Mesothelial cell of epicardium (in vitro differentiated cells): ENCODE data around the gene RING1. TPM values are rescaled to one million over a fixed set of nuclear protein-coding genes. Genes with fewer than 3 reads are reported as not detected.
A peak's percentile ranks its signal among the peaks of the same experiment; 100 is the strongest.

Source experiments
- DNase-seq, 2 experiments: peaks; one replicate each; pipeline ENCODE4 v3.0.0; 2021; ENCODE audit warnings: low spot score in 2 of 2; ENCODE audit not compliant: unreplicated experiment in 2 of 2
- H3K27ac Mint-ChIP-seq: 2 replicates; pipeline ENCODE4 v1.8.0; 2021; ENCODE audit warnings: mixed read lengths
- H3K27me3 Mint-ChIP-seq: 2 replicates; pipeline ENCODE4 v1.8.0; 2021; ENCODE audit warnings: low read depth, mixed read lengths
- H3K36me3 Mint-ChIP-seq: 2 replicates; pipeline ENCODE4 v1.8.0; 2021; ENCODE audit warnings: mixed read lengths
- H3K4me1 Mint-ChIP-seq: 2 replicates; pipeline ENCODE4 v1.8.0; 2021; ENCODE audit warnings: mixed read lengths
- H3K4me3 Mint-ChIP-seq: 2 replicates; pipeline ENCODE4 v1.8.0; 2021; ENCODE audit warnings: mild to moderate bottlenecking, moderate library complexity, mixed read lengths
- H3K9me3 Mint-ChIP-seq: 2 replicates; pipeline ENCODE4 v1.8.0; 2021; ENCODE audit warnings: mixed read lengths
- CTCF ChIP-seq: fragments of 200-600 bp; sonication (generic); IDR thresholded peaks from one replicate; pipeline ENCODE4 v1.5.0; 2021; ENCODE audit warnings: antibody characterized with exemption; ENCODE audit not compliant: unreplicated experiment
- total RNA-seq: library from RNA; stranded (reverse); gene quantifications from 3 replicates; pipeline ENCODE4 v1.2.1, GENCODE V29; 2021

Gene RING1
- total RNA-seq, 1 donor from 2014 or later: 59.0 TPM

DNA sequence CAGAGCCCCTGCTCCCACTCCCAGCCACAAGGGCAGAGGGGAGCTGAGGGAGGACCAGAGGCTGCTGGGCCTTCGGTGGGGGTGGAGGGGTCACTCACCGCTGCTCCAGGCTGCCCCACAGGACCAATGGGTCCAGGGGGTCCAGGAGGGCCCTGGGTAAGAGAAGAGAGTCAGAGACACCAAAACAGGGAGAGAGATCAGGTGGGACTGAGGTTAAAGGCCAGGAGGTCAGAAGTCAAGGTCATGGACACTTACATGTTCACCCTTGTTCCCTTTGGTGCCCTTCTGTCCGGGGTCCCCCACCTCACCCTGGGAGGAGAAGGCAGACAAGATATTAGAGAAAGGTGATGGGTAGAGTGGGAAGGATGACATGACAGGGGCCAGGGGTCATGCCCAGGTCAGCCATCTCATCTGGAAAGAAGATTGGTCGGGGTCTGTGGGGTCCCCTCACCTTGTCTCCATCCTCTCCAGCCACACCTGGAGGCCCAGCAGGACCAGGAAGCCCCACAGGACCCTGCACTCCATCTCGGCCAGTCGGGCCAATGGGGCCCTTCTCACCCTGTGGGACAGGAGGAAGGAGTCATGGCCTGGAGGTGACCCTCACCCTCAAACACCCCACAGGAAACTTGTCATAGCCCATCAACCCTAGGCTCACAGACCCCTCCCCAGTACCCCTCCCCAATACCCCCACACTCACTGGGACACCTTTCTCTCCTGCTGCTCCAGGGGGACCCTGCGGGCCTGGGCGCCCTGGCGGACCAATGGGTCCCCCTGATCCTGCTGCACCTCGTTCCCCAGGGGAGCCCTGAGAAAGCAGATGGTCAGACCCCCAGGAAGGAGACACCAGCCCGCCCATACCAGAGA is 37.1 kb upstream of the RING1 start:
- H3K36me3 Mint-ChIP-seq: no peaks in the 10 kb centered on the region
- no peak overlapping the region for H3K4me3 Mint-ChIP-seq
- peaks cover 4% of the 10 kb centered on the region for H3K4me1 Mint-ChIP-seq
- H3K27me3 Mint-ChIP-seq: no peaks in the 10 kb centered on the region
- H3K27ac Mint-ChIP-seq: no peak overlapping the region
- no peak for TF ChIP-seq CTCF
- no peaks in the 10 kb centered on the region for H3K9me3 Mint-ChIP-seq
- no peak for DNase-seq

DNA sequence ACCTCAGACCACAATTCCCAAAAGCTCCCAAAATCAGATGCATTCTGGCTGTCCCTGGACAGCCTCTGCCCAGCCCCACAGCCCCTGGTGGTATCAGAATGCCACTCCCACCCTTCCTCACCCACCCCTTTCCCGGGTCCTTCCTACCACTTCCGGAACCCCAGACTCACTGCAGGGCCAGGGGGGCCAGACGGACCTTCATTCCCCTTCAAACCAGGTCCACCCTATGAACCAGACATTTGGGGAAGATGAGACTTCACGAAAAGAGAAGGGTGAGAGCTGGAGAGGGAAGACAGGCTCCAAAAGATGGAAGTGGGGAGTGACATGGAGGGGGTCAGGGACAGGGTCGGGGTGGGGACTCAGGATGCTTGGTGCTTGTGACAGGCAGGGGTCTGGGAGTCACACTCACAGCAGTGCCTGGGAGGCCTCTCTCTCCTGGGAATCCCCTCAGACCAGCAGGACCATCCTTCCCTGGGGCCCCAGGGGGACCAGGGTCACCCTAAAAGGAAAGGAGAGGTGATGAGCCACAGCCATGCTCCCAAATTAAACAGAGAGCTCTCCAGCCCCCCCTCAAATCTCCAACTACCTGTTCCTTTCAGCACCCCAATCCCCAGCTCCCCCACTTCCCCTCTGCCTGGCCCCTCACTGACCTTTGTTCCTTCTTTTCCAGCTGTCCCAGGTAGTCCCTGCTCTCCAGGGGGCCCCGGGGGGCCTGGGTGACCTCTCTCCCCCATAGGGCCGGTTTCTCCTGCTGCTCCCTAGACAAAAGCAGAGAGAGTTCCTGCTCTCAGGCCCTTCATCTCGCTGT is 36.2 kb upstream of the RING1 start:
- TF ChIP-seq CTCF: no peak
- H3K4me1 Mint-ChIP-seq: peaks cover 6% of the 10 kb centered on the region
- DNase-seq: no peak
- H3K4me3 Mint-ChIP-seq: no peak overlapping the region
- no peaks in the 10 kb centered on the region for H3K36me3 Mint-ChIP-seq
- H3K27ac Mint-ChIP-seq: peak overlapping the region; percentile 34
- no peaks in the 10 kb centered on the region for H3K27me3 Mint-ChIP-seq
- H3K9me3 Mint-ChIP-seq: no peaks in the 10 kb centered on the region

- Mint-ChIP-seq H3K27ac (peak overlapping the region; percentile 34), H3K4me1 (peaks cover 14% of the 10 kb centered on the region), H3K36me3 (no peaks in the 10 kb centered on the region), H3K4me3 (no peak overlapping the region), H3K27me3 (no peaks in the 10 kb centered on the region), H3K9me3 (no peaks in the 10 kb centered on the region)
- DNase-seq: no peak
- TF ChIP-seq CTCF: no peak
Observed at GRCh38 chr6:33172688-33173534, 35.4 kb upstream of the RING1 start.

- H3K36me3 Mint-ChIP-seq: no peaks in the 10 kb centered on the region
- no peak for TF ChIP-seq CTCF
- H3K27ac Mint-ChIP-seq: no peak overlapping the region
- H3K27me3 Mint-ChIP-seq: no peaks in the 10 kb centered on the region
- no peaks in the 10 kb centered on the region for H3K9me3 Mint-ChIP-seq
- peaks cover 21% of the 10 kb centered on the region for H3K4me1 Mint-ChIP-seq
- H3K4me3 Mint-ChIP-seq: no peak overlapping the region
- no peak for DNase-seq
Observed at GRCh38 chr6:33173535-33174180, 34.6 kb upstream of the RING1 start.

DNA sequence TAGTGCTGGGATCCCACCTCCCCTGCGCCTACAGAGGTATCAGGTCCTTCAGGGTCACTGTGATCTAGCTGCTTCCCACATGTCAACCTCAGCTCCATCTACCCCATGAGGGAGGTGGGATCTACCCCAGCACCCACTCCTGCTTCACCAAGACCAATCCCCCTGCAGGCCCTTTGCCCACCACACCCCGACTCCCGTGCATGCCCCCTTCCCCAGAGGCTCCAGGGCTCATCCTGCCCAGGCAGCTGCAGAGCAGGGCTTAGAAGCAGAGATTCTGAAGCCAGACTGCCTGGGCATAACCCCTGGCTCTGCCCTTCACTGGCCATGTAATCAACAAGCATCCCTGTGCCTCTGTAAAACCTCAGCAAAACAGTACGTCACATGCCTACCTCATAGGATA is 33.5 kb upstream of the RING1 start:
- Mint-ChIP-seq H3K27me3 (no peaks in the 10 kb centered on the region), H3K27ac (no peak overlapping the region), H3K4me1 (peaks cover 21% of the 10 kb centered on the region), H3K36me3 (no peaks in the 10 kb centered on the region), H3K9me3 (no peaks in the 10 kb centered on the region), H3K4me3 (no peak overlapping the region)
- peak in 1 of 2 experiments; percentile 29 for DNase-seq
- TF ChIP-seq CTCF: no peak
